CD4-positive, alpha-beta T cell treated with Interferon alpha-2 for 1 hour (primary cell): ENCODE measurements around the gene DPCD.

Experiments used
- DNase-seq, 2 donors: peaks; one replicate each; pipeline ENCODE4 v3.0.0-alpha.2; 2020 to 2022

DPCD gene

DNA sequence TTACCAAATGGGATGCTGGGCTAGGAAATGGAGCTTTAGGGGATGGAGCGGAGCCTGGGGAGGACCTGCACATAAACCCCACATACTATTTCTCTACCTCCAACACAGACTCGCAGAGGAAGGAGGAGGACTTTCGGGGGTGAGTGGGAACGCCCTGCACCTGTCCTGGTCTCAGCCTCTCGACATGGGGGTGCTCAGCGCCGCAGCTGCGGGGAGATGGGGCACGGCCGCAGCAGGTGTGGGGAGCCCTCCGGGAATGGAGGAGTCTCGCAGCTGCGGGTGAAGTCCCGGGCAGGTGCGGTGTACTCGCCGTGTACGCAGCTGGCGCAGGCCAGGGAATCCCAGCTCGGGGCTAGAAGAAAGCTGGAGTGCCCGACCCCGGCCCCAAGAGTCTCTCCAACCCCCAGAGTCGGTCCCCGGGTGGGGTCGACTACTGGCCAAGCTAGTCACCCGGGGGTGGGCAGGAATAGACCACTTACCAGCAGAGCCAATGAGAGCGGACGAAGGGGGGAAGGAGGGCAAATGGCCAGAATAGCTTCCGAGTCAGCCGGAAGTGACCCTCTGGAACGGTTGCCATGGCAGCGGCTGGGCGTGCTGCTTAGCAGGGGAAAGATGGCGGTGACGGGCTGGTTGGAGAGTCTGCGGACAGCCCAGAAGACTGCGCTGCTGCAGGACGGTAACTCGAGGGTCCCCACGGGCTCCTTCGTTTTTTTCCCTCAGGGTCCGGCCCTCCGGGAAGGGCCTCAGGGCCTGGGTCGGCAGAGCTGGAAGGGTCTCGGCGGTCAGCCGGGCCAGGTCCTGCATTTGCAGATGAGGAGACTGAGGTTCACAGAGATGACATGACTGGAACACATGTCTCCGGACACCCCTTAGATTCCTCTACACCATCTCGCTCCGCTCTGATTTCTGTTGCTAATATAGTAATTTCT, at the start of gene DPCD, which contains the start of gene POLL:
DPCD (plus strand) TSS at position 597 of the 929 bp plus-strand sequence; CDS start at position 613, 16 bp downstream.
POLL (minus strand) TSS at position 533 of the 929 bp plus-strand sequence. CDS start 897 bp downstream, outside the sequence.
- DNase-seq: peak; percentile 89 to 91

DNA sequence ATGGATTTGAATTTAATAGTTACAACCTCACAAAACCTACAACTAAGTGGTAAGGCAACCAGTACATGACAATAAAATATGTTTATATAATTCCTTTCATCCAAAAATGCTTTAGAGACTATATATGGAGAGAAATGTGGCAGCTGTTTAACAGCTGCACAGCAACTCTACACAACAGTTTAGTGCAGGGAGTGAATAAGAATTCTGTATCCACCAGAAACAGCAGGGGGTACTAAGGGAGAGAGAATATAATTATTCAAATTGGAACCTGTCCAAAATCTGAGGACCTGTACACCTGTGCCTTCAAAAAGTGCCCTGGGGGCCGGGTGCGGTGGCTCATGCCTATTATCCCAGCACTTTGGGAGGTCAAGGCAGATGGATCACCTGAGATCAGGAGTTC, 49.7 kb upstream of the DPCD start:
- DNase-seq: no peak

DNA sequence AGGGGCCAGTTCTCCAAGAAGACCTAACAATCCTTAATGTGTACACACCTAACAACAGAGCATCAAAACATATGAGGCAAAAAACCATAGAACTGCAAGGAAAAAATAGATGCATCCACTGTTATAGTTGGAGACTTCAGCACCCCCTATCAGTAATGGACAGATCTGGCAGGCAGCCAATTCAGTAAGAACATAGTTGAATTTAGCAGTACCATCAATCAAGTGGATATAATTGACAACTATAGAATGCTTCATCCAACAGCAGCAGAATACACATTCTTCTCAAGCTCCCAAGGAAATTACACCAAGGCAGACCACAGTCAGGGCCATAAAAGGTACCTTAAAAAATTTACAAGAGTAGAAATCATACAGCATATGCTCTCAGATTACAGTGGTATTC, 42.2 kb upstream of the DPCD start:
- no peak for DNase-seq

- no peak for DNase-seq
These were observed 37.2 kb upstream of the DPCD start for GRCh38 chr10:101550965-101551364.

GRCh38 chr10:101552442-101552841, 35.7 kb upstream of the DPCD start:
- no peak for DNase-seq

GRCh38 chr10:101557541-101557940, 30.6 kb upstream of the DPCD start:
- no peak for DNase-seq

DNA sequence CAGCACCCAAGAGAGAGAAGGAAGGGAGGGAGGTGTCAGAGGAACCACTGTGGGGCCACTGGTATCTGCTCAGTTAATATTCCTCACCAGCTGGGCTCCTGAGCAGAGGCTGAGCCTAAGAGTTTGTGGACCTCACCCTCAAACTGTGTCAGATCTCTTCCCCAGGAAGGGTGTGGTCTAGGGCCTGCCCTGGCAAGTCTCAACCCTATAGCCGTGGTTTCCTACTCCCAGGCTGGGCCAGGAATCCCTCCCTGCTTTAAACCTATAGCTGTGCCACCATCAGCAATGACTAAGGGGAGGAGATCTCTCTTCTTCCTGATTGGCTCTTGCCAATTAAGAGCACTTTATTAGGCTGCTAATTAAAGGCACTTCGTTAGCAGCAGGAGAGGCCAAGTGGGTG, 29.9 kb upstream of the DPCD start:
- peak in 1 of 2 donors; percentile 14 for DNase-seq

DNA sequence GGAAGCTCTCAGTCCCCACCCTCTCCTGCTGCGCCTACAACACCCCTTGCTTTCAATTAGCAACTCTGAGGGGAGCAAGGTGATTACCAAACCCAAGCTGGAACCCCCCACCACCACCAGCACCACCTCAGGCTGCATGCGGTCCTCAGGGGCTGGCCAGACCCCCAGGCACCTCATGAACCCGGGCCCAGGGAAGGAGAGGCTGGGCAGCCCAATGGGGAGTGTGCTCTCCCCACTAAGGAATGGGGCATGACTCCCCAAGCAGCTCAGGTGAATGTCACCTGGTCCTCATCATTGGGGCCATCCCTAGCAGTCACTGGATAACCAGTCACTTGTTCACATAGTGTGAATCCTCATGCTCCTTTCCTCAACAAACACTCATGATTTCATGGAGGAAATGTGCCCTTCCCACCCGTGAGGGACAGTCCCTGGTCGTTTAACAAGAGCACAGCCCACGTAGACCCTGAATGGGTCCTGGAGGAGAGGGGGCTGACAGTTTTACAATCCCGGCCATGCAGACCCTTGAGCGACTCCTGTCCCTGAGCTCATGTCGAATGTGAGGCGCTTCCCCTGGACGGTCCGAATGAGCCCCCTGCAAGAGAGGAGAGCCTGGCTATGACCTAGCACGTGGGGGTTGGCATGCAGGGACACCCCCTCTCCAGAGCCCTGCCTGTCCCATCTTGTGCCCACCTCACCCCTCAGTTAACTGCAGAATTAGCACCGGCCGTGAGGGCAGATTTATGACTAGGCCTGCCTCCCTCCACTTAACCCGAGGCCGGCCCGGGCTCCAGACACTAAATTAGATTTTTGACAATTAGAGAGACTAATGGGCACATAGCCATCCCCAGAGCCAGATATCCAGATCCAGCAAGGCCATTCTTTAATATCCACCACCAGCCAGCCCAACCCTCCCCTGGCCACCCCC, 29.2 kb upstream of the DPCD start:
- DNase-seq: no peak

GRCh38 chr10:101559596-101560297, 28.4 kb upstream of the DPCD start:
- no peak for DNase-seq

DNA sequence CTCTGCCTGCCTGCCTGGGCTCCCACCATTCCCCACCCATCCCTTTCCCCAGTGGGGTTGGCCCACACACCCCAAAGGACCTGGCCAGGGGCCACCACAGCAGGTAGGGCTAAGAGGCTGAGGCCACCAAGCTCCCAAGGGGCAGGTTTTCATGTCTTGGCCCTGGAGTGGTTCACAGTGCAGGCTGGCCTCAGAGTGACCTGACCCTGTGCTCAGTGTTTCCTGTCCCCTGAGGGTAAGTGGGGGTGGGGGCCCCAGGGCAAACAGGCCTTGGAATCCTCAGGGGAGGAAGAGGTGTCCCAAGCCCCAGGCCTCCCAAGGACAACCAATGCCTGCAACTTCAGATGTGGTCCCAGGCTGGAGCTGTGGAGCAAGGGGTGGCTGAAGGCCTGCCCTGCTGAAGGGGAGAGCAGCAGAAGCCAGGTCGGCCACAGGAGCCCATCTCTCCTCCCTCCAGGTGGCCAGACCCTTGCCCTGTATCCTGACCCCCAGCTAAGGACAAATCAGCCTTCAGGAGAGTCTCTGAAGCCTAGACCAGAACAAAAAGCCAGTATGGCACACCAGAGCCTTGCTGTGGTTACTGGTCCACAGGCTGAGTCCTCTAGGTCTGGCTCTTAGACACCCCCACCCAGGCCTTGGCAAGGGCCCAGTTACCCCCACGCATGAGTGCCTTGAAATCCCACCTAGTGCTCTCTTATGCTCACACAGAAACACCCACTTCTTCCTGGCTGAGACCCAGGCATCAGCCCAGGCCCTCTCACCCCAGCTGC, 27.6 kb upstream of the DPCD start:
- DNase-seq: no peak

DNA sequence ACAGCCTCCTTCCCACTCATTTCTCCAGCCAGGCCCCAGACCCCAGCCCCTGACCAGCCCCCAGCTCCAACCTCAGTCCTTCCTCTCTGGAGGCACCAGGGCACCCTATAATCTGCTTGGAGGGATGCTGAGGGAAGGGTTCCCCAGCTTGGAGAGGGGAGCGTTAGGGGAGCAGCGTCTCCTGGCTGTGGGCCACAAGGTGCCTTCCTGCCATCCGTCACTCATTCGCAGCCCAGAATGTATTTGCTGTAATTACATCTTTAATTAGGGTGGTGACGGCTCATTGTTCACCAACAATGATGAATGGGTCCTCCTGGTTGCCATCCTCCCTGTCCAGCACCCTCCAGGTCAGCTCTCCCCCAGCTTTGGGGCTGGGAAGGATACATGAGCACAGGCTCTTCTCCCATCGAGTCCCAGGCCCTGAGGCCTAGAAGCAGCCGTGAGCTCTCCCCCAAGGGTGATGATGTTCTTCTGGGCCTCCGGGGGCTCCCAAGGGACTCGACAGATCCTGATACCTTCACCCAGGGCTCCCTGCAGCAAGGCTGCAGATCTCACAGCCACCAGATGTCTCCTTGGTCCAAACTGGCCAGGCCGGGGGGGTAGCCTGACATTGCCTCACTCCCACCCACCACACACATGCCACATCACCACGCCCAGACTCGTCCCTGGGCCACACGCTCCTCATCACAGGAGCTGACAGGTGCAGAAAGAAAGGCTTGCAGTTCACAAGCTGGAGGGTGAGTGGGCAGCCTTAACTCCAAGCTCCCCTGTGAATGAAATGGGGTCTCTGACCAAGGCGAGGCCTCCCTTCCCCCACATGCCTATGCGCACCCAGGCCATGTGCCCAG, 26.8 kb upstream of the DPCD start:
- DNase-seq: no peak

DNA sequence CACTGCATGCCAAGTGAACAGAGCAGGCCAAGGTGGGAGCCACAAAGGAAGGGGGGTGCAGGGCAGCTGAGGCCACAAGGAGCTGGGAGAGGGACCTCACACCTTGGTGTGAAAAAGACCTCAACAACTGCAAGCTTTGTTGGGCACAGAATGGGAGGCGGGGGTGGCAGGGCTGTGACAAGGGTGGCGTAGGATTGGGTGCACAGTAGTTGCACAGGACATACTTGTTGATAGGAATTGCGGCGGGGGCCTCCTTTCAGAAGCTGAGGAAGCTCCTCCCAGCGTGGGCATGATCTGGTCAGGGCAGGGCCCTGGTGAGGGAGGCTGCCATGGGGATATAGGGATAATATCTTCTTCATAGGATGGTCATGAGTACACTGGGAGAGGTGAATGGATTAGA, 25.9 kb upstream of the DPCD start:
- no peak for DNase-seq

- DNase-seq: no peak
These were observed 25.1 kb upstream of the DPCD start for GRCh38 chr10:101563007-101563406.

DNA sequence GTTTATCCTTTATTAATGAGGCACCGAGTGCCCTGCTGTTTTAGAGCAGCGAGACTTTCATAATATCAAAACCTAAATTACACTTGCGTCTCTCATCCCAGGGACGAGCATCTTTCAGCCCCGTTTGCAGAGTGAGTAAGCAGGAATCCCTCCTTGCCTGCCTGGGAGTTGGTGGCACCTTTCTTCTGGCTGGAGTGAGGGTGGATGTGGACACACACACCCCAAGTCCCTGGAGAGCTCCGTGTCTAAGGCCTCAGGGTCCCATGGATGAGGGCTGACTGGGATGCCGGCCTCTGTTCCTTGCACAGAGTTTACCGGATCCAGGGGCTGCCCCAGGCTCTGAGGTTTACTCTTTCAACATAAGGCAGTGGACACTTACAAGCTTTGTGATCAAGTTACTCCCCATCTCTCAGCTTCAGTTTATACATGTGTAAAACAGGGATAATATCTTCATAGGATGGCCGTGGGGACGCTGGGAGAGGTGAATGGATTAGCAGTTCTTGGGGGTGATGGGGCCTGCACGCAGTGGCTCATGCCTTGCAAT, 24.6 kb upstream of the DPCD start:
- DNase-seq: no peak

- DNase-seq: no peak
These were observed 23.6 kb upstream of the DPCD start for GRCh38 chr10:101564490-101564991.

- DNase-seq: no peak
These were observed 22.7 kb upstream of the DPCD start for GRCh38 chr10:101565370-101565900.

DNA sequence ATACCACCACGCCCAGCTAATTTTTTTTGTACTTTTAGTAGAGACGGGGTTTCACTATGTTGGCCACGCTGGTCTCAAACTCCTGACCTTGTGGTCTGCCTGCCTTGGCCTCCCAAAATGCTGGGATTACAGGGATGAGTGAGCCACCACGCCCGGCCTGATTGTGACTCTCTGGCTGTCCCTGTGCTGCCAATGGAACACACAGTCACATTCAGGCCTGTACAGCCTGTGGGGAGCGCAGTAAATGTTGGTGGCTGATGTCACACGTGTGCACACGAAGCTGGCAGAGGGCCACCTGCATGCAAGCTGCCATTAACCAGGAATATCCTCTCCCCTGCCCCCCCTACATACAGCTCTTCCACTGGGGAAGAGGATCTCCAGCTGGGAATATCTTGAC, 22.2 kb upstream of the DPCD start:
- no peak for DNase-seq

GRCh38 chr10:101566333-101567164, 21.6 kb upstream of the DPCD start:
- no peak for DNase-seq
